Measurements from ENCODE around the gene RAD21L1.

RAD21L1 gene

GRCh38 chr20:1196634-1197033 is 29.2 kb upstream of the RAD21L1 start:
- no peak overlapping the region for H3K4me3 ChIP-seq (ENCODE audit: low read depth, low read length)
- POLR2A ChIA-PET: no interaction called here
- DNase-seq (ENCODE audit: low read depth, low spot score): no peak
- TF ChIP-seq CTCF (IDR thresholded peaks at IDR 0.05; ENCODE audit: insufficient read depth, low read length, missing control alignments): no peak
- CTCF ChIA-PET: interaction anchor here (0.9 to 1.0 kb wide), 2 partner anchors 10 to 13 kb away, joined by 3 read pairs; no protein-coding TSS in a partner anchor

- no peak for DNase-seq (ENCODE audit: low read depth, low spot score)
- ChIA-PET CTCF (no interaction called here), POLR2A (no interaction called here)
- TF ChIP-seq CTCF (IDR thresholded peaks at IDR 0.05; ENCODE audit: insufficient read depth, low read length, missing control alignments): no peak
- H3K4me3 ChIP-seq (ENCODE audit: low read depth, low read length): no peak overlapping the region
Observed at GRCh38 chr20:1197801-1198200, 28.0 kb upstream of the RAD21L1 start.

GRCh38 chr20:1198751-1199150 is 27.1 kb upstream of the RAD21L1 start:
- no peak for TF ChIP-seq CTCF (IDR thresholded peaks at IDR 0.05; ENCODE audit: insufficient read depth, low read length, missing control alignments)

GRCh38 chr20:1199212-1199873 is 26.5 kb upstream of the RAD21L1 start:
- ChIA-PET POLR2A (no interaction called here), CTCF (interaction anchor here (0.8 to 2.5 kb wide), 4 partner anchors 10 to 22 kb away, joined by 4 to 14 read pairs (median 6); no protein-coding TSS in a partner anchor)
- no peak overlapping the region for H3K4me3 ChIP-seq (ENCODE audit: low read depth, low read length)
- TF ChIP-seq CTCF (IDR thresholded peaks at IDR 0.05; ENCODE audit: insufficient read depth, low read length, missing control alignments): no peak
- no peak for DNase-seq (ENCODE audit: low read depth, low spot score)

More at GRCh38 chr20:1198751-1199150, 27.1 kb upstream of the RAD21L1 start:
- H3K4me3 ChIP-seq (ENCODE audit: low read depth, low read length): no peak overlapping the region
- ChIA-PET POLR2A (no interaction called here), CTCF (interaction anchor here (2.2 to 2.5 kb wide), 3 partner anchors 11 to 22 kb away, joined by 6 to 14 read pairs (median 6); no protein-coding TSS in a partner anchor)
- no peak for DNase-seq (ENCODE audit: low read depth, low spot score)

GRCh38 chr20:1199964-1200363 is 25.9 kb upstream of the RAD21L1 start:
- DNase-seq (ENCODE audit: low read depth, low spot score): no peak
- ChIA-PET CTCF (interaction anchor here (0.8 to 2.5 kb wide), 4 partner anchors 9 to 23 kb away, joined by 4 to 14 read pairs (median 6); no protein-coding TSS in a partner anchor), POLR2A (interaction anchor here (0.5 kb wide), 1 partner anchor 367 kb away, joined by 3 read pairs; no protein-coding TSS in a partner anchor)
- H3K4me3 ChIP-seq (ENCODE audit: low read depth, low read length): no peak overlapping the region
- no peak for TF ChIP-seq CTCF (IDR thresholded peaks at IDR 0.05; ENCODE audit: insufficient read depth, low read length, missing control alignments)

- POLR2A ChIA-PET: no interaction called here
- TF ChIP-seq CTCF (IDR thresholded peaks at IDR 0.05; ENCODE audit: insufficient read depth, low read length, missing control alignments): no peak
Observed at GRCh38 chr20:1202762-1203504, 22.9 kb upstream of the RAD21L1 start, which contains the start of gene C20orf202. C20orf202 (plus strand) TSS chr20:1203454; CDS start chr20:1203586, 132 bp downstream.

More at GRCh38 chr20:1202762-1203504, 22.9 kb upstream of the RAD21L1 start, which contains the start of gene C20orf202:
- DNase-seq (ENCODE audit: low read depth, low spot score): no peak
- no peak within 1 kb of the TSS for H3K4me3 ChIP-seq (ENCODE audit: low read depth, low read length)
- CTCF ChIA-PET: interaction anchor here (0.8 to 3.1 kb wide), 3 partner anchors 9 to 387 kb away, joined by 3 to 8 read pairs (median 4); no protein-coding TSS in a partner anchor

Measured in AG04449 (cell line).